Activated CD4-positive, alpha-beta T cell treated with anti-CD3 and anti-CD28 coated beads for 36 hours (primary cell): ENCODE measurements around the gene ZDHHC6. TPM values are rescaled to one million over a fixed set of nuclear protein-coding genes. Genes with fewer than 3 reads are reported as not detected.

Source experiments
- total RNA-seq, 2 experiments: library from RNA; stranded (reverse); gene quantifications; one replicate each; pipeline ENCODE4 v1.2.3, GENCODE V29; 2021

The ZDHHC6 gene
- total RNA-seq, 2 experiments from 2014 or later: 42.1 to 61.3 TPM

Other genes starting within 250 kb of the ZDHHC6 start
- not detected for gene TECTB, start 163.5 kb downstream of the ZDHHC6 start, total RNA-seq
- gene ACSL5, start 72.8 kb downstream of the ZDHHC6 start, total RNA-seq: 10 to 100 TPM; 32.0 to 32.1 TPM
- gene VTI1A, start 301 bp upstream of the ZDHHC6 start, total RNA-seq: 10 to 100 TPM; 27.1 to 33.4 TPM